ENCODE data around the gene TRMT2A. TPM values are rescaled to one million over a fixed set of nuclear protein-coding genes. Genes with fewer than 3 reads are reported as not detected.

Gene TRMT2A
- total and polyA plus RNA-seq, 5 donors from 2014 or later: 24.5 to 75.2 (median 30.0) TPM

DNA sequence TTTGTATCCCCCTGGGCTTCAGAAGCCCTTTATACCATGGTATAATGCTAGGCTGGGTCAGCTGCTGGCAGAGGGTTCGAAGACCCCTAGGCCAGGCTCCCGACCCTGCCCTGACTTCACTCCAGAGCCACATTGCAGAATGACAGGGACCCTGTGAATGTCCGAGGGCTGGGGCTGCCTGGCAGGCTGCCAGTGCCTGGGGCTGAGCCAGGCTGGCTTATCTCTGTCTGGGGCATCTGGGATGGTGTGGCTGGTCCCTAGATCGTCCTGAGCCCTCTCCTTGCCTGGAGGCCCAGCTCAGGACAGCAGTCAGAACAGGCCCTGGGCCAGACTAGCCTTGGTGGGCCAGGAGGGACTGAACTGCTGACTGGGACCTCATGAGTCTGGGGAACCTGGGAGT lies 18.2 kb upstream of the TRMT2A start:
- no peaks in the 10 kb centered on the region for H3K36me3 ChIP-seq (ENCODE audit: control insufficient read depth, insufficient read depth, low read length)
- H3K9me3 ChIP-seq (ENCODE audit: control insufficient read depth in 2 of 2, low read length in 2 of 2): no peaks in the 10 kb centered on the region
- Mint-ChIP-seq H3K9me3 (no peaks in the 10 kb centered on the region), H3K27ac (peak overlapping the region in 1 of 3 donors; percentile 82), H3K27me3 (no peaks in the 10 kb centered on the region), H3K36me3 (no peaks in the 10 kb centered on the region), H3K4me1 (peaks cover 0 to 54% (median 16%) of the 10 kb centered on the region in 4 donors), H3K4me3 (peak overlapping the region in 3 of 4 donors; percentile 24 to 35 (median 26))
- no peak overlapping the region for H3K4me3 ChIP-seq (ENCODE audit: low read depth, low read length)
- no peak overlapping the region for H3K27ac ChIP-seq (ENCODE audit: insufficient read depth, low read length, poor library complexity, severe bottlenecking)
- DNase-seq (no peak), ATAC-seq (ENCODE audit: low read depth in 2 of 2) (no peak)
- peaks cover 32% of the 10 kb centered on the region for H3K4me1 ChIP-seq (ENCODE audit: control insufficient read depth, insufficient read depth, low read length, poor library complexity, severe bottlenecking)
- H3K27me3 ChIP-seq (ENCODE audit: control insufficient read depth, insufficient read depth, low read length): no peaks in the 10 kb centered on the region

- no peaks in the 10 kb centered on the region for H3K9me3 Mint-ChIP-seq
- peak overlapping the region; percentile 79 to 87 (median 83) for H3K4me3 Mint-ChIP-seq
- H3K36me3 Mint-ChIP-seq: no peaks in the 10 kb centered on the region
- DNase-seq (no peak), ATAC-seq (ENCODE audit: low read depth in 2 of 2) (no peak)
- Histone ChIP-seq H3K27me3 (ENCODE audit: control insufficient read depth, insufficient read depth, low read length) (no peaks in the 10 kb centered on the region), H3K4me1 (ENCODE audit: control insufficient read depth, insufficient read depth, low read length, poor library complexity, severe bottlenecking) (peaks cover 32% of the 10 kb centered on the region), H3K27ac (ENCODE audit: insufficient read depth, low read length, poor library complexity, severe bottlenecking) (no peak overlapping the region), H3K4me3 (ENCODE audit: low read depth, low read length) (no peak overlapping the region), H3K9me3 (ENCODE audit: control insufficient read depth in 2 of 2, low read length in 2 of 2) (no peaks in the 10 kb centered on the region), H3K36me3 (ENCODE audit: control insufficient read depth, insufficient read depth, low read length) (no peaks in the 10 kb centered on the region)
- H3K4me1 Mint-ChIP-seq: peaks cover 0 to 62% (median 20%) of the 10 kb centered on the region in 4 donors
- no peaks in the 10 kb centered on the region for H3K27me3 Mint-ChIP-seq
- peak overlapping the region; percentile 52 to 75 (median 62) for H3K27ac Mint-ChIP-seq
These were observed 17.0 kb upstream of the TRMT2A start for GRCh38 chr22:20133930-20134549.

DNA sequence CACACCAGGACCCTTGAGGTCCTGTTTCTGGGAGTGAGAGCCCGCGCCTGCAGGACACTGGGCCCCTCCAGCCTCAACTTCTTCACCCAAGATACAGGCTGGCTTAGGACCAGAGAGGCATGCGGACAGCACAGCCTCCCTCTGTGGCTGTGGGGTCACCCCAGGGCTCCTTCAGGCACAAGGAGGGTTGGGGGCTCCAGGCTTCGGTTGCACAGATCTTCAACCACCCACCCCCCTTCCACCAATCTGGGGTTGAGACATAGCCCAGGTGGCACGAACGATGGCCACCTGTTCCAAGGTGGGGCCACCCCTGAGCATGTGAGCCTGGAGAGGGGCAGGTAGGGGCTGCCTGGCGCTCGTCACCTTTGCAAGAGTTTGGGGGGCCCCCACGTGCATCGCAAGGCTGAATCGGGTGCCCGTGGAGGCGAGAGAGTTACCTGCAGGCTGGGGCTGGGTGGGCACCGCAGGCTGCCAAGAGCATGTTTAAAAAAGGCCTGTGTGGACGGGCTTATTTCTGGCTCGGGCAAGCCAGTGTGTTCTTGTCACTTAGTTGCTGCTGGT lies 15.7 kb upstream of the TRMT2A start:
- Mint-ChIP-seq H3K36me3 (no peaks in the 10 kb centered on the region), H3K4me3 (peak overlapping the region; percentile 82 to 88 (median 86)), H3K9me3 (no peaks in the 10 kb centered on the region), H3K27me3 (no peaks in the 10 kb centered on the region), H3K27ac (peak overlapping the region; percentile 15 to 87 (median 62)), H3K4me1 (peaks cover 0 to 53% (median 22%) of the 10 kb centered on the region in 4 donors)
- no peak overlapping the region for H3K27ac ChIP-seq (ENCODE audit: insufficient read depth, low read length, poor library complexity, severe bottlenecking)
- H3K4me3 ChIP-seq (ENCODE audit: low read depth, low read length): no peak overlapping the region
- no peaks in the 10 kb centered on the region for H3K36me3 ChIP-seq (ENCODE audit: control insufficient read depth, insufficient read depth, low read length)
- ATAC-seq (ENCODE audit: low read depth in 2 of 2) (no peak), DNase-seq (no peak)
- H3K27me3 ChIP-seq (ENCODE audit: control insufficient read depth, insufficient read depth, low read length): no peaks in the 10 kb centered on the region
- H3K4me1 ChIP-seq (ENCODE audit: control insufficient read depth, insufficient read depth, low read length, poor library complexity, severe bottlenecking): peaks cover 31% of the 10 kb centered on the region
- no peaks in the 10 kb centered on the region for H3K9me3 ChIP-seq (ENCODE audit: control insufficient read depth in 2 of 2, low read length in 2 of 2)

GRCh38 chr22:20131859-20132685 lies 15.0 kb upstream of the TRMT2A start:
- peaks cover 0 to 48% (median 22%) of the 10 kb centered on the region in 4 donors for H3K4me1 Mint-ChIP-seq
- Histone ChIP-seq H3K27me3 (ENCODE audit: control insufficient read depth, insufficient read depth, low read length) (no peaks in the 10 kb centered on the region), H3K27ac (ENCODE audit: insufficient read depth, low read length, poor library complexity, severe bottlenecking) (no peak overlapping the region), H3K9me3 (ENCODE audit: control insufficient read depth in 2 of 2, low read length in 2 of 2) (no peaks in the 10 kb centered on the region), H3K4me3 (ENCODE audit: low read depth, low read length) (no peak overlapping the region), H3K36me3 (ENCODE audit: control insufficient read depth, insufficient read depth, low read length) (peaks cover 6% of the 10 kb centered on the region), H3K4me1 (ENCODE audit: control insufficient read depth, insufficient read depth, low read length, poor library complexity, severe bottlenecking) (peaks cover 29% of the 10 kb centered on the region)
- ATAC-seq (ENCODE audit: low read depth in 2 of 2): no peak
- H3K4me3 Mint-ChIP-seq: peak overlapping the region; percentile 54 to 87 (median 83)
- no peaks in the 10 kb centered on the region for H3K36me3 Mint-ChIP-seq
- DNase-seq: peak in 2 of 3 donors; percentile 26 to 28
- no peak overlapping the region for H3K27ac Mint-ChIP-seq
- H3K9me3 Mint-ChIP-seq: no peaks in the 10 kb centered on the region
- H3K27me3 Mint-ChIP-seq: no peaks in the 10 kb centered on the region

GRCh38 chr22:20131597-20131858 lies 14.5 kb upstream of the TRMT2A start, which contains the start of gene ZDHHC8:
Gene ZDHHC8 (plus strand): TSS chr22:20131804. CDS start chr22:20131948, 144 bp downstream.
- H3K4me1 ChIP-seq (ENCODE audit: control insufficient read depth, insufficient read depth, low read length, poor library complexity, severe bottlenecking): peaks cover 29% of the 10 kb centered on the region
- H3K36me3 Mint-ChIP-seq: no peaks in the 10 kb centered on the region
- no peaks in the 10 kb centered on the region for H3K27me3 ChIP-seq (ENCODE audit: control insufficient read depth, insufficient read depth, low read length)
- H3K4me1 Mint-ChIP-seq: peaks cover 0 to 44% (median 20%) of the 10 kb centered on the region in 4 donors
- peak within 1 kb of the TSS; percentile 26 for H3K4me3 ChIP-seq (ENCODE audit: low read depth, low read length)
- peak; percentile 57 to 69 for ATAC-seq (ENCODE audit: low read depth in 2 of 2)
- DNase-seq: peak; percentile 33 to 53 (median 45)
- peak within 1 kb of the TSS; percentile 54 to 87 (median 83) for H3K4me3 Mint-ChIP-seq
- H3K9me3 Mint-ChIP-seq: no peaks in the 10 kb centered on the region
- peak within 1 kb of the TSS; percentile 85 for H3K27ac ChIP-seq (ENCODE audit: insufficient read depth, low read length, poor library complexity, severe bottlenecking)
- H3K27ac Mint-ChIP-seq: peak within 1 kb of the TSS in 2 of 3 donors; percentile 48 to 59
- no peaks in the 10 kb centered on the region for H3K9me3 ChIP-seq (ENCODE audit: control insufficient read depth in 2 of 2, low read length in 2 of 2)
- peaks cover 8% of the 10 kb centered on the region for H3K36me3 ChIP-seq (ENCODE audit: control insufficient read depth, insufficient read depth, low read length)
- H3K27me3 Mint-ChIP-seq: no peaks in the 10 kb centered on the region

GRCh38 chr22:20130731-20131596 lies 13.9 kb upstream of the TRMT2A start:
- Histone ChIP-seq H3K4me3 (ENCODE audit: low read depth, low read length) (peak overlapping the region; percentile 26), H3K27ac (ENCODE audit: insufficient read depth, low read length, poor library complexity, severe bottlenecking) (peak overlapping the region; percentile 85), H3K9me3 (ENCODE audit: control insufficient read depth in 2 of 2, low read length in 2 of 2) (no peaks in the 10 kb centered on the region), H3K27me3 (ENCODE audit: control insufficient read depth, insufficient read depth, low read length) (no peaks in the 10 kb centered on the region), H3K4me1 (ENCODE audit: control insufficient read depth, insufficient read depth, low read length, poor library complexity, severe bottlenecking) (peaks cover 28% of the 10 kb centered on the region), H3K36me3 (ENCODE audit: control insufficient read depth, insufficient read depth, low read length) (peaks cover 12% of the 10 kb centered on the region)
- Mint-ChIP-seq H3K4me3 (peak overlapping the region in 3 of 4 donors; percentile 64 to 84 (median 77)), H3K9me3 (no peaks in the 10 kb centered on the region), H3K36me3 (peaks cover 2% of the 10 kb centered on the region), H3K27me3 (no peaks in the 10 kb centered on the region), H3K4me1 (peaks cover 0 to 39% (median 16%) of the 10 kb centered on the region in 4 donors), H3K27ac (peak overlapping the region in 2 of 3 donors; percentile 48 to 59)
- DNase-seq (peak; percentile 73 to 84 (median 75)), ATAC-seq (ENCODE audit: low read depth in 2 of 2) (peak; percentile 78 to 79)

DNA sequence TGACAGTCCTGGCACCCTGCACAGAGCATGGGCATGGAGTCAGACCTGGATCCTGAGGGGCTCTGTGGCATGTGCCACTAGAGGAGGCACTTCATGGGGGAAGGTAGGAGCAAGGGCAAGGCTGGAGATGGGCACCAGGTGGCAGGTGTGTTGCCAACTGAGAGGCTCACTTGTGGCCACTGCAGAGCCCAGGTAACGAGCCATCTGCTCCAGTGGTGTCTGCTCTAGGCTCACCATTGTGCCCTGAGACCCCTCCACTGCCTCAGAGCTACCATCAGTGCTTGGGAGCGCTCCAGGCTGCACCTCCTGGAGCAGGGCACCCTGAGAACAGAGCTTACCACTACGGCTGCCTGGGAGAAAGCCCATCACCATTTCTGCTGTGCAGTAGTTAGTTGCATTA lies 13.3 kb upstream of the TRMT2A start:
- Mint-ChIP-seq H3K36me3 (peaks cover 4% of the 10 kb centered on the region), H3K4me3 (peak overlapping the region; percentile 64 to 84 (median 79)), H3K27ac (peak overlapping the region in 2 of 3 donors; percentile 59 to 67), H3K4me1 (peaks cover 0 to 38% (median 16%) of the 10 kb centered on the region in 4 donors), H3K9me3 (no peaks in the 10 kb centered on the region), H3K27me3 (no peaks in the 10 kb centered on the region)
- H3K27ac ChIP-seq (ENCODE audit: insufficient read depth, low read length, poor library complexity, severe bottlenecking): peak overlapping the region; percentile 85
- H3K4me1 ChIP-seq (ENCODE audit: control insufficient read depth, insufficient read depth, low read length, poor library complexity, severe bottlenecking): peaks cover 23% of the 10 kb centered on the region
- no peaks in the 10 kb centered on the region for H3K9me3 ChIP-seq (ENCODE audit: control insufficient read depth in 2 of 2, low read length in 2 of 2)
- ATAC-seq (ENCODE audit: low read depth in 2 of 2) (no peak), DNase-seq (peak in 1 of 3 donors; percentile 33)
- no peaks in the 10 kb centered on the region for H3K27me3 ChIP-seq (ENCODE audit: control insufficient read depth, insufficient read depth, low read length)
- no peak overlapping the region for H3K4me3 ChIP-seq (ENCODE audit: low read depth, low read length)
- peaks cover 18% of the 10 kb centered on the region for H3K36me3 ChIP-seq (ENCODE audit: control insufficient read depth, insufficient read depth, low read length)
